Measurements from ENCODE around the gene KRT79. TPM values are rescaled to one million over a fixed set of nuclear protein-coding genes. Genes with fewer than 3 reads are reported as not detected.

KRT79 gene
- under 0.01 and 0.07 TPM in 2 replicates for total RNA-seq

GRCh38 chr12:52833922-52834726 lies at the start of gene KRT79:
TSS of gene KRT79 (minus strand) at chr12:52834311. CDS start at chr12:52834260, 51 bp downstream.

GRCh38 chr12:52848661-52849255 lies 14.6 kb upstream of the KRT79 start, which contains the start of gene KRT78:
TSS of gene KRT78 (minus strand) at chr12:52848994. CDS start at chr12:52848930, 64 bp downstream.

GRCh38 chr12:52813885-52814709 lies 20.0 kb downstream of the KRT79 start, which contains the start of gene KRT4:
TSS of gene KRT4 (minus strand) at chr12:52814116. CDS start at chr12:52814058, 58 bp downstream.

GRCh38 chr12:52795694-52796428 lies 38.2 kb downstream of the KRT79 start, which contains the start of gene KRT3:
TSS of gene KRT3 (minus strand) at chr12:52796117. CDS start at chr12:52796042, 75 bp downstream.

GRCh38 chr12:52776913-52777395 lies 57.2 kb downstream of the KRT79 start, which contains the start of gene KRT76:
TSS of gene KRT76 (minus strand) at chr12:52777345. CDS start at chr12:52777291, 54 bp downstream.

Other genes starting within 250 kb of the KRT79 start
- not detected in 2 replicates for gene KRT72, start 232.8 kb downstream of the KRT79 start, total RNA-seq
- gene KRT73, start 215.8 kb downstream of the KRT79 start, total RNA-seq: not detected in 2 replicates
- not detected in 2 replicates for gene KRT2, start 182.1 kb downstream of the KRT79 start, total RNA-seq
- 0.34 TPM in 1 of 2 replicates, not detected in the other for gene KRT1, start 153.9 kb downstream of the KRT79 start, total RNA-seq
- not detected in 2 replicates for gene KRT77, start 130.8 kb downstream of the KRT79 start, total RNA-seq
- not detected in 2 replicates for gene KRT76, start 57.0 kb downstream of the KRT79 start, total RNA-seq
- under 0.01 TPM in 1 of 2 replicates, not detected in the other for gene KRT3, start 38.2 kb downstream of the KRT79 start, total RNA-seq
- 1.0 and 33.2 TPM in 2 replicates for gene KRT4, start 20.2 kb downstream of the KRT79 start, total RNA-seq
- gene KRT78, start 14.7 kb upstream of the KRT79 start, total RNA-seq: 0.36 and 6.2 TPM in 2 replicates
- 172 and 194 TPM in 2 replicates for gene KRT8, start 70.8 kb upstream of the KRT79 start, total RNA-seq
- gene KRT18, start 114.8 kb upstream of the KRT79 start, total RNA-seq: 181 and 366 TPM in 2 replicates
- 1,225 and 1,493 TPM in 2 replicates for gene EIF4B, start 172.1 kb upstream of the KRT79 start, total RNA-seq
- 0.34 and 3.1 TPM in 2 replicates for gene TNS2, start 215.8 kb upstream of the KRT79 start, total RNA-seq
- gene SPRYD3, start 245.1 kb upstream of the KRT79 start, total RNA-seq: 24.3 and 25.5 TPM in 2 replicates

Data from nasal cavity respiratory epithelium epithelial cell of viscerocranial mucosa (primary cell).